GM18909 (cell line): ENCODE measurements around the gene TNFRSF25.
A peak's percentile ranks its signal among the peaks of the same experiment; 100 is the strongest.
"Not testable (repeated sequence)": the region's sequence is repeated elsewhere in the genome, so short reads cannot be mapped to it uniquely, and the experiment has no call there.

Source experiments
- ATAC-seq: cut with Tn5 transposase; IDR thresholded peaks from one replicate; pipeline ENCODE4 v1.9.1; 2021; ENCODE audit warnings: mild to moderate bottlenecking; ENCODE audit not compliant: unreplicated experiment, poor library complexity

The TNFRSF25 gene

DNA sequence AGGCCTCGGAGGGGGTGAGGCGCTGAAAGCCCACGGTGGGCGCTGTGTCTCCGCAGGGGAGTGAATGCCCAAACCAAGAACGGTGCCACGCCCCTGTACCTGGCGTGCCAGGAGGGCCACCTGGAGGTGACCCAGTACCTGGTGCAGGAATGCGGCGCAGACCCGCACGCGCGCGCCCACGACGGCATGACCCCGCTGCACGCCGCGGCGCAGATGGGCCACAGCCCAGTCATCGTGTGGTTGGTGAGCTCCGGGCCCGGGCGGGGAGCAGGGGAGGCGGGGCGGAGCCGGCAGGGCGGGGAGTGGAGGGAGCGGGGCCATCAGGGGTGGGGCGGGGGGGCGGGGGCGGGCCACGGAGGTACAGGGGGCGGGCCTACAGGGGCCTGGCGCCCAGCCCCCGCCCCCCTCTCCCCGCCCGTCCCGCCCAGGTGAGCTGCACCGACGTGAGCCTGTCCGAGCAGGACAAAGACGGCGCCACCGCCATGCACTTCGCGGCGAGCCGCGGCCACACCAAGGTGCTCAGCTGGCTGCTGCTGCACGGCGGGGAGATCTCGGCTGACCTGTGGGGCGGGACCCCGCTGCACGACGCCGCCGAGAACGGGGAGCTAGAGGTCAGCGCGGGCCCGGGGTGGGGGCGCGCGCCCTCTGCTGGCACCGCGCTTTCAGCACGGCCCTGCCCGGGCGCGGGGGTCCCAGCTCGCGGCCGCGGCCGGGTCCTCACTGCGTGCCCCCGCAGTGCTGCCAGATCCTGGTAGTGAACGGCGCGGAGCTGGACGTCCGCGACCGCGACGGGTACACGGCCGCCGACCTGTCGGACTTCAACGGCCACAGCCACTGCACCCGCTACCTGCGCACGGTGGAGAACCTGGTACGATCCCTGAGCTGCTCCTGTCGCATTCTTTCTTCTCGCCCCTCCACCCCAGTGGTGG, 25.5 kb downstream of the TNFRSF25 start:
- ATAC-seq, result peak; percentile 39

DNA sequence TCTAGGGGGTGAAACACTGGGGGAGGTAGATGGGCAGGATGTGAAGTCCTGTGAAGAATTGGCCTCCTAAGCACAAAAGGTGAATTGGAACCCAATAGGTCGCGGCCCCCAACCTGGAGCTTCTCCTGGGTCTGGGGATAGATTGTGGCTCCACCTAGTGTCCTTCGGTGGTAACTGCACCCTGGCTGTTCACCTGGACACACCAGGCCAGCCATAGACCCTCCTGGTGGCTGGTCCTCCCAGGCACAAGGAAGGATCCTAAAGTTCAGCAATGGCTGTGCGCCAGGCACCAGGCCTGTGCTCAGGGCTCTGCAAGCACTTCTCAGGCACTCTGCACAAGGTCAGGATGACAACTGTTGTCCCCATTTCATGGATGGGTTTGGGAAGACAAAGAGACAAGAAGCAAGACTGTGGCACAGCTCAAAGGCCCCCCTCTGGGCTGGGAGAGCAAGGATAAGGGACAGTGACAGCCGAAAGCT, 27.9 kb downstream of the TNFRSF25 start:
- ATAC-seq, result peak; percentile 61

DNA sequence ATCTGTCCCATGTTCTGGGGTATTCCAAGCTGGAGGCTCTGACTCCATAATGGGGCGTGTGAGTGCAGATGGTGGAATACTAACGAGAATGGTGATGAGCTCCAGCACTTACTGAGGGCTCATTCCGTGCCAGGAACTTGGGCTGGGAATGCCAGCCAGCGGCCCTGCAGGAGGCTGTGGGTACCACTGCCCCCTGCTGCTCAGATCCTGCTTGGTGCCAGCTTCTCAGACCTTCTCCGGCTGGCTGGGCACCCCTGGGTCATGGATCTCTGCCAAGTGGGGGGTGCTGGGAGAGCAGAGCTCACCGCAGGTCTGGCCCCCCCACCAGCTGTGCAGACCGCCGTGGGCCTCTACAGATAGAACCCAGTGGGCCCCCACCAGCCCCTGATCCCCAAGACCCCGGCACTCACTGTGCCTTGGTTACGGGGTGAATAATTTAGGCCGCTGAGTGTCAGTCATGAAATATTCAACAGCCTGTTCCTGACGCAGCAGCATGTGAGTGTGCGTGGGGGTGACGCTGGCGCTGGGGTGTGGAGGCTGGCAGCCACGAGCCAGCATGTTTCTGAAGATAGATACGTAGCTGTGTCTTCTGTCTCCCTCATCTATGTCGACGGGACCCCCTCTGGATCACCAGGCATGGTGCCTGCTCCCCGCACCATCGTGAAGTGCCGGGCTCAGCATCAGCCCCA, 28.8 kb downstream of the TNFRSF25 start:
- ATAC-seq, result not testable (repeated sequence)

DNA sequence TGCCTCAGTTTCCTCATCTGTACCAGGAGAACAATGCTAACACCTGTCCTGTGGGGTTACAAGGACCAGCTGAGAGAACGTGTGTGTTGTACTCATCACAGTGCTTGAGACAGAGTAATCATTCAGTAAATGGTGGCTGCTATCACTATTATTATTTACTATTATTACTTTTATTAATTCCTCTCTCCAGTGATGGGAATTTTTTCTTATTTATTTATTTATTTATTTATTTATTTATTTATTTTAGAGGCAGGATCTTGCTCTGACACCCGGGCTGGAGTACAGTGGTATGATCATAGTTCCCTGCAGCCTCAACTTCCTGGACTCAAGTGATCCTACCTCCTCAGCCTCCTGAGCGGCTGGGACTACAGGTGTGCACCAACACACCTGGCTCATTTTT, 29.7 kb downstream of the TNFRSF25 start:
- ATAC-seq, result not testable (repeated sequence)

GRCh38 chr1:6435547-6435946, 30.4 kb downstream of the TNFRSF25 start:
- no peak for ATAC-seq

DNA sequence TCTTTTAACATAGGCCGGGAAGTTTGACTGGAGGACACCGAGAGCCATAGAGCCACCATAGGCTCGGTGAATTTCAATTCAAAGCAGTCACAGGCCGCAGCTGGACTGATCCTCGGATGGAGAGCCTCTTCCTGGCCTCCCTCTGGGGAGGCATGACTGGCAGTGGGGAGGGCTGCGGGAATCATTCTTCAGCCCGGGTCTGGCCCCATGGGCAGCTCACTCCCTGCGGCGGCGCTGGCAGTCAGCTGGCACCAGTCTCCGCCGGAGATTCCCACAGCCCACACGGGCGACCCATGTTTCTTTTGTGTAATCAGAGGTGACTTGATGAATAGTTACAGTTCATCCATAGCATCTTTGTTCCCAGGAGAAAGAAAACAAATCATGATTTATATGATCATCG, 30.8 kb downstream of the TNFRSF25 start:
- ATAC-seq, result no peak

DNA sequence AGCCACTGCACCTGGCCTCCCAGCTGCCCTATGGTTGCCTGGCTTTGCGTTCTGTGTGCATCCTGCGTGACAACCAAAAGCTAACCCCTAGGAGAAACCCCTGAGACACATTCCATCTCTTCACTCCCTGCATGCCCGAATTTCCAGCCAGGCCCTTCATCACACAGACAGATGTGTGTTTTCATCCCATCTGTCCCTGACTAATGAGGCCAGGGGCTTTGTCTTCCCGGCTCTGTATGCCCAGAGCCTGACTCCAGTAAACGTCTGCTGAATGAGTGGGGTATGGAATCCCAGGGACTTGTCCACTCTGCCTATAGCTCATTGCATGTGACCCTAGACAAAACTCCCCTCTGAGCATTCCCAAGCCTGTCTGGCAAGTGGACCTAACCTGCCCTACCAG, 31.8 kb downstream of the TNFRSF25 start:
- no peak for ATAC-seq

GRCh38 chr1:6431645-6432579, 34.1 kb downstream of the TNFRSF25 start:
- not testable (repeated sequence) for ATAC-seq

DNA sequence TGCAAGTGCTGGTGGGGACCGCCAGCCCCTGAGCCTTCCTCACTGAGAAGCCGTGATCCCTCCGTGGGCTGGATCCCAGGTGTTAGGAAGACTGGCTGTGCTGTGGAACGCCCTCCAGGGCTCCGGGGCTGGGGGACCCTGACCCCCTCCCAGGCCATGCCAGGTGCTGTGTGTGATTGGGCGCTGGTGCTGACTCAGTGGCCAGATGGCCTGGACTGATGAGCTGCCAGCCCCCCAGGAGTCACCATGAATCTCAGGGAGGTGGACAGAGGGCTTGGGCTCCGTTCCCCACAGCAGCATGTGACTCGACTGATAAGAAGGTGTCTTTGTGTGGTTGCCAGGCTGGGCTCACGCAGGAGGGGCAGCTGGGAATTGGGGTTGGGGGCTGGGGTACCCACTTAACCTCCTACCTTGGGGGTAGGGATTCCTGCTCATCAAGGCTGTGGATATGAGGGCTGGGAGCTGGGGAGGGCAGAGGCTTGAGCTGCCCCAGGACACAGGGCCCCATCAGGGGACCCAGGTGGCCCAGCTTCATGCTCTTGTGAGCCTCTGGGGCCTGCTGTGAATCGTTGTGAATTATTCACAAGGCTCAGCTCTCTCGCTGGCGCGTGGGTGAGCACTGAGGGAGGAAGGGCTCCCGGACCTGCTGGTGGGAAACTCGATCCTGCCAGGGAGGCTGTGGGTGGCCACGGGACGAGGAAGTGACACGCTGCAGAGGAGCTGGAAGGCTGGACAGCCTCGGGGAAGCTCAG, 36.1 kb downstream of the TNFRSF25 start:
- ATAC-seq, result not testable (repeated sequence)

GRCh38 chr1:6428453-6428852, 37.5 kb downstream of the TNFRSF25 start:
- ATAC-seq, result not testable (repeated sequence)

DNA sequence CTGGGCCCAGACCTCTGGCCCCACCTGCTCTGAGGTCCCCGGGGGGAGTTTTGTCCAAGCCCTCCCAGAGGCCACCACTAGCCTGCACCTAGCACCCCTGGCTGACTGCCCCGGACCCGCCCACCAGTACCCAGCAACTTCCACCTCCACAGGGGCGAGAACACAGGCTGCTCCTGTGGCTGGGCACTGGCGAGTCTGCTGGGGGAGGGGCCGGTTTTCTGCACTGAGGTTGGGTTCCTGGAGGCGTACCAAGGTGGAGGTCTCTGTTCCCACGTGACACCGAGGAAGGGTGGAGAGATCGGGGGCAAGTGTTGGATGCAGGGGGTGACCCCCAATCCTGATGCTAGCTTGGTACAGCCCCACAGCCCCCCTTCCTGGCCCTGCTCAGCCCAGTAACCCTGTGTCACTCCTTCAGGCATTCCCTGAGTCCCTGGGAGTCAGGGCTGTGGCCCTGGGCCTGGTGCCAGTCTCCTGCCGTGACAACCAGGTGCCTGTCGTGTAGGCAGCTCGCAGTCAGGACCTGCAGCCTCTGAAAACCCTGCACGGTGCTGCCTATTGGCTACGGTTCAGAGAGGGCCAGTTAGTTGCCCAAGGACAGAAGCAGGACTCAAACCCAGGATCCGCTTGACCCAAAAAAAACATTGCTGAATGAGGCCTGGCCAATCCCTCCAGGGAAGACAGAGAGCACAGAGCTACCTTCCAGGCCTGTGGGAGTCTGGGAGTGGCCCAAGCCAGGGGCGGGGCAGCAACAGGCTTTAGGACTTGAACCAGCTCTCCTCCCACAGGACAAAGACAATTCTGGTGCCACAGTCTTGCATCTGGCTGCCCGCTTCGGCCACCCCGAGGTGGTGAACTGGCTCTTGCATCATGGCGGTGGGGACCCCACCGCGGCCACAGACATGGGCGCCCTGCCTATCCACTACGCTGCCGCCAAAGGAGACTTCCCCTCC, 38.3 kb downstream of the TNFRSF25 start:
- no peak for ATAC-seq

GRCh38 chr1:6426972-6427350, 39.0 kb downstream of the TNFRSF25 start:
- ATAC-seq, result no peak

GRCh38 chr1:6426277-6426971, 39.5 kb downstream of the TNFRSF25 start:
- no peak for ATAC-seq

DNA sequence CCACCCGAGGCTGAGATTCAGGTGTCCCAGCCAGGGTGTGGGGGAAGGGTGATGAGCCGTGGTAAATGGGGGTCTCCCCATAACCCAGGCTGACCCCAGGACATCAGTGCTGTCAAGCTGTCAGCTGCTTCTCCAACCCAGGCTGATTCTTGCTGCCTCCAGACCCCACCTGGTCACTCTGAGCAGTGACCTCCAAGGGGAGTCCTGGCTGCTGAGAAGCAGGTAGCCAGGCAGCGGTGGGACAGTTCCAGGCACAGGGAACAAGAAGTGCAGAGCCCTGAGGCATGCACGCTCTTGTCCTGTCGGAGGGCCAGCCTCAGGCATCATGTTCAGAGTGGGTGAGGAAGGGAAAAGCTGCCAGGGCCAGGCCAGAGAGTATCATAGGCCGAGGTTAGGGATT, 40.3 kb downstream of the TNFRSF25 start:
- no peak for ATAC-seq

- ATAC-seq, result no peak
Observed at GRCh38 chr1:6424619-6425593, 41.1 kb downstream of the TNFRSF25 start, which contains the start of gene ESPN. TSS of gene ESPN (plus strand) at chr1:6424776. CDS start at chr1:6424956, 180 bp downstream.

GRCh38 chr1:6424000-6424565, 41.9 kb downstream of the TNFRSF25 start:
- ATAC-seq, result no peak
